ENCODE measurements around the gene C17orf67. TPM values are rescaled to one million over a fixed set of nuclear protein-coding genes. Genes with fewer than 3 reads are reported as not detected.

The C17orf67 gene
- total and polyA plus RNA-seq, 2 of the 13 experiments (the other 11 are each of a cell fraction or from before 2014, with no cell fraction given): 0.41 to 0.86 TPM

GRCh38 chr17:56833057-56833808, 487 bp downstream of the C17orf67 start (continued):
- no peak; the same call in 1 of the 2 replicates for TF ChIP-seq ZMYM4 (CRISPR knock-in tag; IDR thresholded peaks at IDR 0.05)
- TF ChIP-seq HNF1A (IDR thresholded peaks at IDR 0.05; ENCODE audit: low read depth): no peak
- TF ChIP-seq HNF1A (CRISPR knock-in tag; IDR thresholded peaks at IDR 0.05; ENCODE audit: borderline replicate concordance): no peak
- no peak for TF ChIP-seq ZNF256 (CRISPR knock-in tag; conservative IDR thresholded peaks at IDR 0.05)
- TF ChIP-seq ZNF558 (CRISPR knock-in tag; IDR thresholded peaks at IDR 0.05; ENCODE audit: borderline replicate concordance): no peak
- TF ChIP-seq, protein P1, sequence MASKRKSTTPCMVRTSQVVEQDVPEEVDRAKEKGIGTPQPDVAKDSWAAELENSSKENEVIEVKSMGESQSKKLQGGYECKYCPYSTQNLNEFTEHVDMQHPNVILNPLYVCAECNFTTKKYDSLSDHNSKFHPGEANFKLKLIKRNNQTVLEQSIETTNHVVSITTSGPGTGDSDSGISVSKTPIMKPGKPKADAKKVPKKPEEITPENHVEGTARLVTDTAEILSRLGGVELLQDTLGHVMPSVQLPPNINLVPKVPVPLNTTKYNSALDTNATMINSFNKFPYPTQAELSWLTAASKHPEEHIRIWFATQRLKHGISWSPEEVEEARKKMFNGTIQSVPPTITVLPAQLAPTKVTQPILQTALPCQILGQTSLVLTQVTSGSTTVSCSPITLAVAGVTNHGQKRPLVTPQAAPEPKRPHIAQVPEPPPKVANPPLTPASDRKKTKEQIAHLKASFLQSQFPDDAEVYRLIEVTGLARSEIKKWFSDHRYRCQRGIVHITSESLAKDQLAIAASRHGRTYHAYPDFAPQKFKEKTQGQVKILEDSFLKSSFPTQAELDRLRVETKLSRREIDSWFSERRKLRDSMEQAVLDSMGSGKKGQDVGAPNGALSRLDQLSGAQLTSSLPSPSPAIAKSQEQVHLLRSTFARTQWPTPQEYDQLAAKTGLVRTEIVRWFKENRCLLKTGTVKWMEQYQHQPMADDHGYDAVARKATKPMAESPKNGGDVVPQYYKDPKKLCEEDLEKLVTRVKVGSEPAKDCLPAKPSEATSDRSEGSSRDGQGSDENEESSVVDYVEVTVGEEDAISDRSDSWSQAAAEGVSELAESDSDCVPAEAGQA (IDR thresholded peaks at IDR 0.05; ENCODE audit: low read depth): no peak
- TF ChIP-seq, protein P1 (CRISPR knock-in tag; IDR thresholded peaks at IDR 0.05; ENCODE audit: borderline replicate concordance): no peak
- peak; percentile 55; the same call in 1 of the 2 replicates for TF ChIP-seq SMAD1 (CRISPR knock-in tag; IDR thresholded peaks at IDR 0.05; ENCODE audit: borderline replicate concordance, low read depth)
- TF ChIP-seq, protein P2, sequence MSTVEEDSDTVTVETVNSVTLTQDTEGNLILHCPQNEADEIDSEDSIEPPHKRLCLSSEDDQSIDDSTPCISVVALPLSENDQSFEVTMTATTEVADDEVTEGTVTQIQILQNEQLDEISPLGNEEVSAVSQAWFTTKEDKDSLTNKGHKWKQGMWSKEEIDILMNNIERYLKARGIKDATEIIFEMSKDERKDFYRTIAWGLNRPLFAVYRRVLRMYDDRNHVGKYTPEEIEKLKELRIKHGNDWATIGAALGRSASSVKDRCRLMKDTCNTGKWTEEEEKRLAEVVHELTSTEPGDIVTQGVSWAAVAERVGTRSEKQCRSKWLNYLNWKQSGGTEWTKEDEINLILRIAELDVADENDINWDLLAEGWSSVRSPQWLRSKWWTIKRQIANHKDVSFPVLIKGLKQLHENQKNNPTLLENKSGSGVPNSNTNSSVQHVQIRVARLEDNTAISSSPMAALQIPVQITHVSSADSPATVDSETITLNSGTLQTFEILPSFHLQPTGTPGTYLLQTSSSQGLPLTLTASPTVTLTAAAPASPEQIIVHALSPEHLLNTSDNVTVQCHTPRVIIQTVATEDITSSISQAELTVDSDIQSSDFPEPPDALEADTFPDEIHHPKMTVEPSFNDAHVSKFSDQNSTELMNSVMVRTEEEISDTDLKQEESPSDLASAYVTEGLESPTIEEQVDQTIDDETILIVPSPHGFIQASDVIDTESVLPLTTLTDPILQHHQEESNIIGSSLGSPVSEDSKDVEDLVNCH (CRISPR knock-in tag; IDR thresholded peaks at IDR 0.05): no peak
- no peak for TF ChIP-seq THAP11 (CRISPR knock-in tag; IDR thresholded peaks at IDR 0.05)
- peak; percentile 37 for TF ChIP-seq TAF15 (IDR thresholded peaks at IDR 0.05; ENCODE audit: low read depth, low read length, poor library complexity, severe bottlenecking)
- no peak for TF ChIP-seq NFIB (CRISPR knock-in tag; IDR thresholded peaks at IDR 0.05; ENCODE audit: borderline replicate concordance)
- TF ChIP-seq TRAFD1 (CRISPR knock-in tag; IDR thresholded peaks at IDR 0.05; ENCODE audit: borderline replicate concordance): no peak
- TF ChIP-seq ZNF510 (CRISPR knock-in tag; IDR thresholded peaks at IDR 0.05; ENCODE audit: low read depth): peak; percentile 74
